ENCODE data around the gene GNL1.

The GNL1 gene

DNA sequence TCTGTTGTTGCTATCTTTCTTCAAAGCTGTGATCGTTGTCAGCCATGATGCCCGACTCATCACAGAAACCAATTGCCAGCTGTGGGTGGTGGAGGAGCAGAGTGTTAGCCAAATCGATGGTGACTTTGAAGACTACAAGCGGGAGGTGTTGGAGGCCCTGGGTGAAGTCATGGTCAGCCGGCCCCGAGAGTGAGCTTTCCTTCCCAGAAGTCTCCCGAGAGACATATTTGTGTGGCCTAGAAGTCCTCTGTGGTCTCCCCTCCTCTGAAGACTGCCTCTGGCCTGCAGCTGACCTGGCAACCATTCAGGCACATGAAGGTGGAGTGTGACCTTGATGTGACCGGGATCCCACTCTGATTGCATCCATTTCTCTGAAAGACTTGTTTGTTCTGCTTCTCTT lies 34.2 kb upstream of the GNL1 start:
- TF ChIP-seq, protein P1, sequence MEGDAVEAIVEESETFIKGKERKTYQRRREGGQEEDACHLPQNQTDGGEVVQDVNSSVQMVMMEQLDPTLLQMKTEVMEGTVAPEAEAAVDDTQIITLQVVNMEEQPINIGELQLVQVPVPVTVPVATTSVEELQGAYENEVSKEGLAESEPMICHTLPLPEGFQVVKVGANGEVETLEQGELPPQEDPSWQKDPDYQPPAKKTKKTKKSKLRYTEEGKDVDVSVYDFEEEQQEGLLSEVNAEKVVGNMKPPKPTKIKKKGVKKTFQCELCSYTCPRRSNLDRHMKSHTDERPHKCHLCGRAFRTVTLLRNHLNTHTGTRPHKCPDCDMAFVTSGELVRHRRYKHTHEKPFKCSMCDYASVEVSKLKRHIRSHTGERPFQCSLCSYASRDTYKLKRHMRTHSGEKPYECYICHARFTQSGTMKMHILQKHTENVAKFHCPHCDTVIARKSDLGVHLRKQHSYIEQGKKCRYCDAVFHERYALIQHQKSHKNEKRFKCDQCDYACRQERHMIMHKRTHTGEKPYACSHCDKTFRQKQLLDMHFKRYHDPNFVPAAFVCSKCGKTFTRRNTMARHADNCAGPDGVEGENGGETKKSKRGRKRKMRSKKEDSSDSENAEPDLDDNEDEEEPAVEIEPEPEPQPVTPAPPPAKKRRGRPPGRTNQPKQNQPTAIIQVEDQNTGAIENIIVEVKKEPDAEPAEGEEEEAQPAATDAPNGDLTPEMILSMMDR (IDR thresholded peaks at IDR 0.05; ENCODE audit: borderline replicate concordance, control extremely low read depth, extremely low read depth, insufficient read depth, missing control alignments) = no peak
- in situ Hi-C loops (cut with MboI; ENCODE audit: low sequenced_read_pairs, unreplicated experiment) = no loop called here

DNA sequence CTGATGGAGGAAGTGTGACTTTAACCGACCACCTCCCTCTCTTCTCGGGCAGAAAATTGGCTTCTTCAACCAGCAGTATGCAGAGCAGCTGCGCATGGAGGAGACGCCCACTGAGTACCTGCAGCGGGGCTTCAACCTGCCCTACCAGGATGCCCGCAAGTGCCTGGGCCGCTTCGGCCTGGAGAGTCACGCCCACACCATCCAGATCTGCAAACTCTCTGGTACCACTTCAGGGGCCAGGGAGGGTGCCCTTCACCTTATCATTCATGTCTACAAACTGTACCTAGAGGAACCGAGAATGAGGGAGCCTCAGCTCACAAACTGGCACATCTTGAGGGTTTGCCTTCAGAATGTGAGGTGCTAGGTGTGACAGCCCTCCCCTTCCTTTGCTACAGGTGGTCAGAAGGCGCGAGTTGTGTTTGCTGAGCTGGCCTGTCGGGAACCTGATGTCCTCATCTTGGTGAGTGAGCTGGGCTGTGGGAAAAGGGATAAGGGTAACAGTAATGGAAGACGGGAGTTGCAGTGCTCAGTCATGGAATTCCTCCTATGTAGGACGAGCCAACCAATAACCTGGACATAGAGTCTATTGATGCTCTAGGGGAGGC lies 33.6 kb upstream of the GNL1 start:
- TF ChIP-seq, protein P1 (IDR thresholded peaks at IDR 0.05; ENCODE audit: borderline replicate concordance, control extremely low read depth, extremely low read depth, insufficient read depth, missing control alignments) = no peak
- no peak for DNase-seq (ENCODE audit: low spot score)
- in situ Hi-C loops (cut with MboI; ENCODE audit: low sequenced_read_pairs, unreplicated experiment) = no loop called here

More for the DNA sequence above, 34.2 kb upstream of the GNL1 start:
- DNase-seq (ENCODE audit: low spot score) = no peak

DNA sequence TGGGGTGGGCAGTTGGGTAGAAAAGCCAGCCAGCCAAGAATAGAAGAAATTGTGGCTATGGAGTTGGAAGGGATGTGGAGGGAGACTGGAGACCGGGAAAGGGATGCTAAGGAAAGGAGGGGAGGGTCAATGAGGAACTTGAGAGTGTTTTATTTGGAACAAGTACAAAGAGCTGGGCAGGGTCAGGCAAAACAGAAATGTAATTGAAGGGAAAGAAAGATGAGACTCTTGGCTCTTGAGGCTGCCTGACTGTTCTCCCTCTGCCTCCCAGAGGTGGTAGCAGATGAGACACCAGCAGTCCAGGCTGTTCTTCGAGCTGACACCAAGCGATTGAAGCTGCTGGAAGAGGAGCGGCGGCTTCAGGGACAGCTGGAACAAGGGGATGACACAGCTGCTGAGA lies 27.6 kb upstream of the GNL1 start:
- DNase-seq (ENCODE audit: low spot score) = no peak
- TF ChIP-seq, protein P1 (IDR thresholded peaks at IDR 0.05; ENCODE audit: borderline replicate concordance, control extremely low read depth, extremely low read depth, insufficient read depth, missing control alignments) = no peak

DNA sequence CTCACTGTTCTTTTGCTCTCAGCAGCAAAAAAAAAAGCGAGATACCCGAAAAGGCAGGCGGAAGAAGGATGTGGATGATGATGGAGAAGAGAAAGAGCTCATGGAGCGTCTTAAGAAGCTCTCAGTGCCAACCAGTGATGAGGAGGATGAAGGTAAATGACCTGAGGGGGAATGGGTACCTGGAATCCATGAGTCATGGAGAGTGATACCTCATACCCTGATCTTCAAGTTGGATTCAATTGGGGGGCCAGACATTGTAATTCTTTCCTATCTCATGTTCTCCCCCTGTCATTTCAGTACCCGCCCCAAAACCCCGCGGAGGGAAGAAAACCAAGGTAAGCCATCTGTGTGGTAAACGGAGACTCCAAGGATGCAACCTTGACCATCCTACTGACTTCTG lies 21.8 kb upstream of the GNL1 start:
- no peak for DNase-seq (ENCODE audit: low spot score)
- in situ Hi-C loops (cut with MboI; ENCODE audit: low sequenced_read_pairs, unreplicated experiment) = no loop called here

More for the DNA sequence above, 27.6 kb upstream of the GNL1 start:
- in situ Hi-C loops (cut with MboI; ENCODE audit: low sequenced_read_pairs, unreplicated experiment) = no loop called here

DNA sequence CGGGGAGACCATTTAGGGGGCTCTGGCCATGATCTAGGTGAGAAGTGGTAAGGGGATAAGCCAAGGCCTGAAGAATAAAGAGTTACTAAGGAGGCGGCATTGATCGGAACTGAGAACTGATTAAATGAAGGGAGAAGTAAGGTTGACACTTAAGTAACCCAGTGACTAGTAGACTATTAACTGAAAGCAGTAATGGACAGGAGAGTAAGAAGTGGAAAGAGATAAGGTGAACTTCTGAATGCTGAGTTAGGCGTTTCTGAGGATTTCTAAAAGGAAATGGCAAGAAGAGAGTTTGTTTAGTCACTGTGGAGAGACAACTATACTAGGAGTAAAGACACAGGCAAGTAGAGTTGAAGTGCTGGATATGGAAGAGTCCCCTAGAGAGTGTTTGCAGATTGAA lies 16.8 kb upstream of the GNL1 start:
- TF ChIP-seq, protein P1 (IDR thresholded peaks at IDR 0.05; ENCODE audit: borderline replicate concordance, control extremely low read depth, extremely low read depth, insufficient read depth, missing control alignments) = no peak
- DNase-seq (ENCODE audit: low spot score) = no peak
- in situ Hi-C loops (cut with MboI; ENCODE audit: low sequenced_read_pairs, unreplicated experiment) = no loop called here

More for the DNA sequence above, 21.8 kb upstream of the GNL1 start:
- TF ChIP-seq, protein P1 (IDR thresholded peaks at IDR 0.05; ENCODE audit: borderline replicate concordance, control extremely low read depth, extremely low read depth, insufficient read depth, missing control alignments) = no peak

DNA sequence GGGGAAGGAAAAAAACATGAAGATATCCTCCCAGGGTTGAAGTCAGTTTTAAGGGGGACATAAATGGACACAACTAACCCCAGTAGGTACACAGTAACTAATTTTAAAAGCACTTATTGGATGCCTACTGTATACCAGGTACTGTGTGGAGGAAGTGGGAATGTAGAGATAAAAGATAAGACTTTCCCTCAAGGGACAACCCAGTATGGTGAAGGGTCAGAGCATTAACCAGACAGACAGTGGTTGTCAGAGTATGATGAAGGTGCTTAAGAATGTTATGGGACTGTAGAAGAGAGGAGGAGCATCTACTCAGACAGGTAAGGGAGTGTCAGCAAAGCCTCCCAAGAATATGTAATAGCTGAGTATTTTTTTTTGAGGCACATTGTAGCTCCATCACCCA lies 15.9 kb upstream of the GNL1 start:
- DNase-seq (ENCODE audit: low spot score) = no peak
- in situ Hi-C loops (cut with MboI; ENCODE audit: low sequenced_read_pairs, unreplicated experiment) = no loop called here
- TF ChIP-seq, protein P1 (IDR thresholded peaks at IDR 0.05; ENCODE audit: borderline replicate concordance, control extremely low read depth, extremely low read depth, insufficient read depth, missing control alignments) = no peak

All from GM13976 (cell line).